GM19438 (cell line): ENCODE results near the gene RING1.

ENCODE experiments used
- ATAC-seq: cut with Tn5 transposase; IDR thresholded peaks from one replicate; pipeline ENCODE4 v1.9.1; 2021; ENCODE audit warnings: low read depth; ENCODE audit not compliant: unreplicated experiment

RING1 gene

GRCh38 chr6:33237741-33238140 is 29.4 kb downstream of the RING1 start:
- ATAC-seq: no peak

GRCh38 chr6:33241968-33242367 is 33.7 kb downstream of the RING1 start:
- ATAC-seq: no peak

GRCh38 chr6:33243476-33243875 is 35.2 kb downstream of the RING1 start:
- ATAC-seq: no peak

- no peak for ATAC-seq
These were observed 39.8 kb downstream of the RING1 start for GRCh38 chr6:33247977-33248642.

- no peak for ATAC-seq
These were observed 40.3 kb downstream of the RING1 start for GRCh38 chr6:33248643-33248931.

GRCh38 chr6:33248932-33249731 is 40.8 kb downstream of the RING1 start:
- ATAC-seq: peak; percentile 86

- no peak for ATAC-seq
These were observed 41.7 kb downstream of the RING1 start for GRCh38 chr6:33249732-33250630.

- ATAC-seq: no peak
These were observed 42.4 kb downstream of the RING1 start for GRCh38 chr6:33250731-33251130.

GRCh38 chr6:33251395-33252012 is 43.2 kb downstream of the RING1 start:
- ATAC-seq: no peak

GRCh38 chr6:33252759-33253158 is 44.5 kb downstream of the RING1 start:
- no peak for ATAC-seq

- no peak for ATAC-seq
These were observed 46.3 kb downstream of the RING1 start for GRCh38 chr6:33254591-33254990.

- no peak for ATAC-seq
These were observed 50.7 kb downstream of the RING1 start for GRCh38 chr6:33259032-33259431.
